Stimulated activated CD8-positive, alpha-beta memory T cell treated with anti-CD3 and anti-CD28 coated beads, Interleukin-7, amount 100 ng/mL, for 4 hours (primary cell): ENCODE results near the gene APOL3.
A peak's percentile ranks its signal among the peaks of the same experiment; 100 is the strongest.
"Not testable (repeated sequence)": the region's sequence is repeated elsewhere in the genome, so short reads cannot be mapped to it uniquely, and the experiment has no call there.

Source experiments
- DNase-seq, 2 donors: peaks; one replicate each; pipeline ENCODE4 v3.0.0-alpha.2; 2020; ENCODE audit warnings: low read depth in 2 of 2

Gene APOL3

DNA sequence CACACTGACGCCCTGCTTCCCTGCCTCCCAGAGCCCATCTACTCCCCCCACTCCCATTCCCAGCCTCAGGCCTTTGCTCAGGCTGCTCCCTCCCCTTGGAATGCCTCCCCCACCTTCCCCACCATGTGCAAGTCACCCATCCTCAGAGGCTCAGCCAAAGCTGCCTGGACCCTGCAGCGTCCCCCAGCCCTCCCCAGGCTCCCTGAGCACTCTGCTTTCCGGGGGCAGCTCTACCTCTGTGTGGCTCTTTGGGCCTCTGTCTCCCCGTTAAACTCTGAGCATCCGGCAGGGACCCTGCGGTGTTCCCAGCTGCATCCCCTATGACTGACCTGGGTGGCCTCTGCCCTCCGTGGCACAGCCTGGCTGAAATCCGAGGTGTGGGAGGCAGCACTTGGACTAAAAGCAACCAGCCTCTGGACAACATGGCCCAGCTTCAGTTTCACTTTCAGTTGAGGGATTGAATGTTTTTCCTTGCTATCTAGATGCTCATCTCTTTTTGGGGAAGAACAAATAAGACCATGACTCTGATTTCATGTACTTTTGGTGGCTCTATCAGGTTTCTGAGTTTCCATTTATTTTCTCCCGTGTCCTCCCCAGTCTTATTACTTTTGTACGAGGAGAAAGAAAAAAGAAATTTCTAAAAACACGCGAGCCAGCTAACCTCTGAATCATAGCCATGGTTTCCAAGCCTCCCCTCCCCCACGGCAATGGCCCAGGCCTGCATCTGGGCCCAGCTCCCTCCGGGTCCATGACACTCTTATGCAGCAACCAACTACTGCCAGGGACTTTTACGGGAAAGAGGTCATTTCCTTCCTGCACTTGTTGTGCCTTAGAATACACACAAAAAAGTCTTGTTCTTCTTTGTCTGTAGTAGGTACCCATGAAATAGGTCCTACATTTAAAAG lies 3.8 kb downstream of the APOL3 start:
- peak; percentile 52 to 63 for DNase-seq

DNA sequence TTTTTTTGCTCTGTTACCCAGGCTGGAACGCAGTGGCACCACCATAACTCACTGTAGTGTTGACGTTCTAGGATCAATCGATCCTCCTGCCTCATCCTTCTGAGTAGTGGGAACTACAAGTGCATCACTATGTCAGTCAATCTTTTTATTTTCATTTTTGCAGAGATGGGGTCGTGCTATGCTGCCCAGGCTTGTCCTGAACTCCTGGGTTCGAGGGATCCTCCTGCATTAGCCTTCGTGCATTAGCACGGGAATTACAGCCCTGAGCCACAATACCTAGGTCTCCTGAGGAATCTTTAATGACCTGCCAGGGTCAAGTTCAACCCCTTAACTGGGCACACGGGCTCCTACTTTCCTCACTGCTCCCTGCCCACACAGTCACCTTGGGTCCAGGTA lies 4.4 kb downstream of the APOL3 start:
- no peak for DNase-seq

DNA sequence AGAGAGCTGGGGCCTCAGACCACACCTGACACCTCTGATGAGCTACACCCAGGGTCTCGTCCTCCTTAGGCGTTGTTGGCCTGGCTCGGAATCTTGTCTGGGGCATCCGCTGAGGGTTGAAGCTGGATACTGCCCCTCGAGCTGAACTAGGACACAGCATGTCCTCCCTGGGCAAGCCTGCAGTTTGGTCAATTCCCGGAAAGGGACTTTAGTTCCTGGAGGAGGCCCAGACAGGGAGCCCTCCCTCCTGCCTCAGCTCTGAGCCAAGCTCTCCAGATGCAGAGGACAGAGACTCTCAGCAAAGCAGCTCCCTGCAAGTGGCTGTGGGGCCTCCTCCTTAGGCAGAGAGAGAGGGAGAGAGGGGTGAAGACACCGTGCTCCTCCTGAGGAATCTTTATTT lies 4.9 kb downstream of the APOL3 start:
- no peak for DNase-seq

DNA sequence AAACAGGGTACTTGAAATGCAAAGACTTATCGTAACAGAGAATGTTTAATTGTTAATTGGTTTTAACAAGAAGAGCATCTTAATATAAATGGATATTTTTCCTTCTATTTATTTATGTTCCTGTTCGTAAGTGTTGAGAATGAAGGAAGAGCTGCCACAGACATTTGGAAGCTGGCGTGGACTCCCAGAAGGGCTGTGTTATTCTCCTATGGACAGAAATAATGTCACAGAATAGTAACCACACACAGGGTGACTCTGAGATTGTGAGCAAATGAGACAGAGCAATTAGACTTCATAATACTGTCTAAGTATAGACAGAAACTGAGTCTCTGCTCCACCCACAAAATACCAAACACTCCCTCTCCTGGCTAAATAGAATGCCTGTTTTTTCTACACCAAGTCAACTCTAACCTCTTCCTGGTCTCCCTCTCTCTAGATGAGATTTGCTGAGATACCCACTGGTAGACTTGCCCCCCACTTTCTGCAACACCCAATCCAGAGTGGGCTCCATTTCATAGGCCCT lies 6.1 kb downstream of the APOL3 start:
- no peak for DNase-seq

DNA sequence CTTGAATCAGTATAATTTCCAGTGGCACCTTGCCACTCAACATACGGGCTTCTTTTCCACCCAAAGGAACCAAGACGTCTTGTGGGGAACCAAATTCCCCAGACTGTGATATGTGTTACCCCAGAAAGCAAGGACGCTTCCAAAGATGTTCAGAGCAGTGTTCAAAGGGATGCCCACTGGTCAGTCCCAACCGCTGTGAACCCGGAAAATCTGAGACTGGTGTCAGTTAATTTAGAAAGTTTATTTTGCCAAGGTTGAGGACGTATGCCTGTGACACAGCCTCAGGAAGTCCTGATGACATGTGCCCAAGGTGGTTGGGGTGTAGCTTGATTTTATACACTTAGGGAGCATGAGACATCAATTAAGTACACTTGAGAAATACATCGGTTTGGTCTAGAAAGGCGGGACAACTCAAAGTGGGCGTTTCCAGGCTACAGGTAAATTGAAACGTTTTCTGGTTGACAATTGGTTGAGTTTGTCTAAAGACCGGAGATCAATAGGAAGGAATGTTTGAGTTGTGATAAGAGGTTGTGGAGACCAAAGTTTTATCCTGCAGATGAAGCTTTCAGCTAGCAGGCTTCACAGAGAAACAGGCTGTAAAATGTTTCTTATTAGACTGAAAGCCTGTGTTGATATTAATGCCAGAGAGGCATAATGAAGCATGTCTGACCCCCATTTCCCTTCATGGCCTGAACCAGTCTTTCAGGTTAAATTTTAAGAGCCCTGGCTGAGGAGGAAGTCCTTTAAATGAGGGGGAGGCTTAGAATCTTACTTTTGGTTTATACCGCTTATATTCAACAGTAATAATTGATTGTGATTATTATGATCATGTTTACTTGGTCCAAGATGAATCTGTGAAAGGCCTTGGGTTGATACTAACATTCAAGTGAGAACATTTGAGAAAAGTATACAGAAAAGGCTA lies 6.8 kb downstream of the APOL3 start:
- no peak for DNase-seq

DNA sequence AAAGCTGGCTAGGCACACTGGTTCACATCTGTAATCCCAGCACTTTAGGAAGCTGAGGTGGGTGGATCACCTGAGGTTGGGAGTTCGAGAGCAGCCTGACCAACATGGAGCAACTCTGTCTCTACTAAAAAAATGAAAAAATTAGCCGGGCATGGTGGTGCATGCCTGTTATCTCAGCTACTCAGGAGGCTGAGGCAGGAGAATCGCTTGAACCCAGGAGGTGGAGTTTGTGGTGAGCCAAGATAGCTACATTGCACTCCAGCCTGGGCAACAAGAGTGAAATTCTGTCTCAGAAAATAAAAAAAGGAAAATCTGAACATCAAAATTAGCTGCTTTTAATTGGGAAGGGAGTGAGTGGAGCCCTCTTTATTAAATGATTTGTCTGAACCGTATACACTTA lies 7.7 kb downstream of the APOL3 start:
- not testable (repeated sequence) for DNase-seq

DNA sequence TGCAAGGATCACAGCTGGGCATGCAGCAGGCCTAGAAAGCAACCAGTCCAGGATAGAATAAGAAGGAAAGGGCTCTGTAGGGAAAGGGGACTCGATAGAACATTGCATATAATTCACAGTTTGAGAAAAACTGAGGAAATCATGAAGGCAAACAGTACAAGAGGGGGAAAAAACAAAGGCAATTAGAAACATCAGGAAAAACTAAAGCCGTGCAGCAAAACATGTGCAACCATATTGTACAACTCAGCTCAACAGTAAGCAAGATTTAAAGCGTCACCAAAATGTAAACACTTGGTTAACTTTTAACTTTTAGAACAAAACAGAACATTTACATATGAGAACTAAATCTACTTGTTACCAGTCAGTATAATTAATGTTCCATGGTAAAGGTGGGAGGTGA lies 8.5 kb downstream of the APOL3 start:
- no peak for DNase-seq

DNA sequence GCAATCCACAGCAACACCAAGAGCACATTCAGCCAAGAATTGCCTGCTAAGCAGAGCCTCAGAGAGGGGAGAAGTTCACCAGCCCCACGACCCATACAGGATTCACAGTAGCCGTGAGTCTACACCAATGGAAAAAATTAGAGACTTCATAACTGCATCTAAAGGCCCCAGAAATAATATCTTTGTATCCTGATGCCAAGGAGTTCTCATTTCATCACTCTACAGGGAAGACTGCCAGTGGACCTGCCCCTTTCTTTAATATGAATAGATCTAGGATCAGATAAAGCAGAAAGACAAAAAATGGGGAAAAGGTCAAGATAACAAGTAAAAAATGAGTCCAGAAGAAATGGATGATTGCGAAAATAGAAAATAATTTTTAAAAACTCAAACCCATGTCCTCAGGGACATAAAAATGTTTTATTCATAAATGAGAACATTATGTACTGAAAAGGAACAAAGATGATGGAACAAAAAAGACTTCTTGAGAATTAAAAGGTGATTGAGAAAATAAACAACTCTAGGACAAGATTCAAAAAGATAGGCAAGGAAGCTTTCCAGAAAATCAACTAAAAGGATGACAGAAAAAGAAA lies 9.5 kb downstream of the APOL3 start:
- DNase-seq, result no peak

DNA sequence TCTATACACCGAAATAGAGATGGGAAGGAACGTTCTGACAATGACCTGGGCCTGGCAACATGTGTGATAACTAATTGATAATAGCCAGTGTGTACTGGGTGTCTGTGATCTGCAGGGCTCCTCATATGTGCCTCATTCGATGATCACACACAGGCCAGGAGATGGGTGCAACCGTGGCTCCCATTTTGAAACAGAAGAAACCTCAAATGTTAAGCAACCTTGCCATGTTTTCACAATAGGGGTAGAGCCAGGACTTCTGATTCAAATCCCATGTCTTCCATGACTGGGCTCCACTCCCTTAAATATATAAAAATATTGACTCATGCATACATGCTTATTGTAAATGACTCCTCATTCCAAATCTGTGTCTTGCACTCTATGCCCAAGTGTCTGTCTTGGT lies 11.1 kb downstream of the APOL3 start:
- DNase-seq, result no peak

DNA sequence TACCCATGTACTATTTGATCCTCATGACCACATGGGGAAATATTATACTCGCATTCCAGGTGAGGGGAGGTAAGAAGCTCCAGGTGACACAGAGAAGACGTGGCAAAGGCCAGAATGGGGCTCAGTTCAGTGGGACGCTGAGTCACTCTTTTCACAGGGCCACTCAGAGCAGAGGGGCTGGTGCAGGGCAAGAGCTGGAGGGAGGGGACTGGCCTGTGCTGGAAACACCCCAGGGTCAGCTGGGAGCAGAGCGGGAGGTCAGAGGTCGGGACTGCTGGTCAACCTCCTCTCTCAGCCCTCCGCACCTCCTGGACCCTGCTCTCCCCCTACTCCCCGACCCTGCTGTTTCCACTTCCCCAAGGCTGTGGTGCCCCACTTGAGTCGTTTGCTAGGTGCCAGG lies 12.1 kb downstream of the APOL3 start:
- DNase-seq, result no peak

DNA sequence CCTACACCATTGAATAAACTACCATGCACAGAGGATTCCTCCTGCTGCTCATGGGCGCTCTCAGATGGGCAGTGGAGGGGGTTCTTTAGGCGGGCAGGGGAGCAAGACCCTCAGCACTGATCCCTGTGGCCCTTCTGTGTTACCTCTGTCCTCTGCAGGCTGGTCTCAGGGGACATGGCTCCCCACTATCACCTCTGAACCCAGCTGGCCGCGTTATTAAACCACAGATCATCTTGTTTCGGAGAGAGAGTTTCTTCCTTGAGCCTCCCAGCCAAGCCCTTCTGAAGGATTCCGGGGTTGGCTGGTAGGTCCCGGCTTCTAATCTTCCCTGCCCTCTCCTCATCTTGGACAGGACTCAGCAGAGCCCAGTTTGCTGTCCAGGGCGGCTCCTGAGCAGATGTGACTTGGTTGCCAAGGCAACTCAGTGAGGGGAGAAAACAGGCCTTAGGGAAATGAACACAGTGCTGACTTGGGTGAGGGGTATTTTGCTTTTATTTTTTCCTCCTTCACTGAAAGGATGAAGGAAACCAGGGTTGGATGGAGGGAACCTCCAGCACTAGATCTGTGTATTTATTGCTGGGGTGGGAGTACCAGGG lies 13.3 kb downstream of the APOL3 start:
- no peak for DNase-seq

DNA sequence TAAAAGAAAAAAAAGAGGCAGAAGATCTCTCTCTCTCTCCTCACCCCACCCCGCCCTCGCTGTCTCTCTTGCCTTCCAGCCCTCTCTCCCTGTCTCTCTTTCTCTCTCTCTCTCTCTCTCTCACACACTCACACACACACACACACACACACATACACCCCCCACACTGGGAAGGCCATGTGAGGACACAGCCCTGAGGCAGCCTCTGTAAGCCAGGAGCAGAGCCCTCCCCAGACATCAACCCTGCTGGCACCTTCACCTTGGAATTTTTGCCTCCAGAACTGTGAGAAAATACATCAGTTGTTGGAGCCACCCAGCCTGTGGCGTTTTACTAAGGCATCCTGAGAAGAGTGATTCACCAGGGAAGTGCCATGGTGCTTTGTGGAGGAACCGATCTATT lies 14.7 kb downstream of the APOL3 start:
- no peak for DNase-seq

DNA sequence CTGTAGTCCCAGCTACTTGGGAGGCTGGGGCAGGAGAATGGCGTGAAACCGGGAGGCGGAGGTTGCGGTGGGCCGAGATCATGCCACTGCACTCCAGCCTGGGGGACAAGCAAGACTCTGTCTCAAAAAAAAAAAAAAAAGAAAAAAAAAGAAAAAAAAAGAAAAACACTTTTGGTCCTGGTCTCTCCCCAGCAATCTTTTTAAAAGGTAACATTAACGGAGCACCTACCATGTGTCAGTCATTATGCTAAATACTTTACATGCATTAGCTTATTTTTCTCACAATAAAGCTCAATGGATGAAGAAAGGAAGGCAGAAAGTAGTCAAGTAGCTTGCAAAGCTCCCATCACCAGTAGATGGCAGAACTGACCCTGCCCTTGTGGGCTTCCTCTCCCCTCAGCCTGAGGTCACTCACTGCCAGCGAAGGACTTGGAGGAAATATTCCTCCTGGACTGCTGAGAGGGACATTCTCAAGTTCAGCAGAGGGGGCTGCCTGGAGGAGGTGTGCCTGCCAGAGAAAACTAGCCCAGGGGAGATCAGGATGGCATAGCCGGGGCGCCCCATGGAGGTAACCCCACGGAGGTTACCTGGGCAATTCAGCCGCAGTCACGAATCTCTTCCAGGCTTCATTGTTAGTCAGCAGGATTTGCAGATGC lies 15.5 kb downstream of the APOL3 start:
- no peak for DNase-seq

DNA sequence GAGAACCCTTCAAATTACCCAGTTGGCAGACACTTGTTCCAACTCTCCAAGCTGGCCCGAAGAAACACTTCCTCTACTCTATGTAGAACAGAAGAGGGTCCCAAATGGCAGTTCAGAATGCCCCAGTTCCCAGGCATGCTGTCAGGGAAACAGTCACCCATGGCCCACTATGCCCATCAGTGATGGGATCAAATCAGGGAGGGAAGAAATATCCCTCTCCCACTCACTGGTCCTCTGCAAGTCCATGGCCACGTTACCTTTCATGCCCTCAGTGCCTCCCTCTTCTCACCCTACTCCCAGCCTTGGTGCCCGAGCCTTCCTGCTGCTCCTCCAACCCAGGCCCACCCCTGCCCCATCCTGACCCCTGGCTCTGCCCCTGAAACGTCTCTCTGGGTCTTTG lies 16.6 kb downstream of the APOL3 start:
- no peak for DNase-seq

DNA sequence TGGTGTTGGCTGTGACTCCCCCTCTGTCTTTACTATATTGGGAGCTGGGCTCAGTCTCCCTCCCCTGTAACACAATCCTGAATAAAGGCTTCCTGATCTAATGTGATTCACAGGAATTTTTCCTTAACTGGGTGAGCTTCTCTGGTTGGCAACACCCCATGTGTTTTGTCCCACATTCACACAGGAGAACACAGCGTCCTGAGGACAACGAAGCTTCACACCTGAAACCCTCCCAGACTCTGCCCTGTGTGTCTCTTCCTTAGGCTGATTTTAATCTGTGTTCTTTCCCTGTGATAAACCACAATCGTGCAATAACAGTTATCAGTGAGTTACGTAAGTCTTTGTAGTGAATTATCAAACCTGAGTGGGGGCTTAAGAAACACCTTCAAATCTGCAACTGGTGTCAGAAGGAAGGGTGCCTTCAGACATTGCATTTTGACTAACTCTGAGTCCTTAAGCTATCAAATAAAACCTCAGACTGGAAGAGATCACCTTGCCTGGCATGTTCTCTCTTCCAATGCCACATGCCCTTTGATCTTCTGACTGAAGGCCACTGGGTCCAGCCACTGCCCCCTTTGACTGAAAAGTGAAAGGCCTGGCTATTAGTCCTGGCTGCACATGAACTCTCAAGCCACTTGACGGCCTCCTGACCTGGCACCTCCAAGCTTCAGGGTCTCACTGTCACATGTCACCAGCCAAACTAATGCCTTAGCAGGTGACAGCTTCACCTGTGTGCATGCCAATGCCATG lies 17.3 kb downstream of the APOL3 start:
- no peak for DNase-seq

DNA sequence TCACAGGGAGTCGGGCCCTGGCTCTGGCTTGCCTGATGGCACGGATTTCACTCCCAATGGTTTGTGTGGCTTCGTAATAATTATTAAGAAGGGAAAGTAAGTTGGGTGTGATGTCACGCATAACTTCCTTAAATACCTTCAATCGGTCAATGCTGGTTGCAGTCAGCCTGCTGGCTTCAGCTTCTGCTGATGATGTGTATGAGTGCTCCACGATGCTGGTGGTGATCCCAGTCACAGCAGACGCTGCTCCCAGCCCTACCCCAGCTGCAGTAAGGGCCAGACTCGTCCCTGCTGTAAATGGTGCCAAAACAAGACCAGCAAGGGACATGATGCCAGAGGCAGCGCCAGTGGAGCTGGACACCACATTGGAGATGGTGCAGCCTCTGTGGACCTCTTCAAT lies 19.1 kb downstream of the APOL3 start:
- no peak for DNase-seq

DNA sequence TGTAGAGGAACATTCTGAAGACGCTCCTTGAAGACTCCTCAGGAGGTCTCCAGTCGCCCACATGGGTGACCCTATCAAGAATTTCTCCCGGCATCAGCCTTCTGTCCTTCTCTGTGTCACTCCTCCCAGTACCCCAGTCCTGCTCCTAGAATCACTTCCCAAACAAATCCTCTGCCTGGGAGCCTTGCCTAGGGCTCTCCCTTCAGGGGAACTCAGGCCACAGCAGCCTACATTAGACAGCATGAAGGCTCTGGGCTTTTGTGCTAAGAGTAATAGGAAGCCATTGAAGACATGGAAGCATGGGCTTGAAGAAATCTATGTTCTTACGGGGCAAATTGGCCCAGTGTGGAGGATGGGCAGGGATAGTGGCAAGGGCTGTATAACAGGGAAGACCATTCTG lies 21.8 kb downstream of the APOL3 start:
- not testable (repeated sequence) for DNase-seq

DNA sequence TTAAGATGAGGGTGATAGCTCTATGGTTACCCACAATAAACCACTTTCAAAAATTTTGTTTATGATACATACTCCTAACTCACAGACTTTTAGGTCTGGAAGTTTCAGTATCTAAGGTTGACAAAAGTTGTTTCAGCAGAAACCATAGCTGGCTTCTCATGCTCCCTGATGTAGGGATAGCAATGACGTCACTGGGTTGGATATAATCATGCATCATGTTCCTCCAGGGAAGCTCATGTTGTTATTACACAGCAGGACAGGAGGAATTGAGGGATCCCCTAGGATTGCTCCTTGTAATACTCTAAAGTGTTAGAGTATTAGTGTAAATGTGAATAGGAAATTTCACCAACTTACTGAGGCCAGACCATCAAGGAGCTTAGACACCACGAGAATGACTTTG lies 23.6 kb downstream of the APOL3 start:
- no peak for DNase-seq

DNA sequence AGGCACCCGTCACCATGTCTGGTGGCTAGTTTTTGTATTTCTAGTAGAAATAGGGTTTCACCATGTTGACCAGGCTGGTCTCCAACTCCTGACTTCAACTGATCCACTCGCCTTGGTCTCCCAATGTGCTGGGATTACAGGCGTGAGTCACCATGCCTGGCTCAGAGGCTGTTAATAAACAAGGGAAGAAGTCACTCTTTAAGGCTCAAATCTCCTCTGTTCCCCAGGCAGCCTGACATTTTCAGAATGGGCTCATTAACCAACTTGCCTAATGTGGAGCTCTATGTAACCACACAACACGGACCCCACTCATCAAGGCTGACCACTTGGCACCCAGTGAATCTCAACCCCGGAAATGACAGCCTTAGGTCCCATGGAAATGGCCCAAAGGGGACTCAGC lies 24.1 kb downstream of the APOL3 start:
- no peak for DNase-seq

DNA sequence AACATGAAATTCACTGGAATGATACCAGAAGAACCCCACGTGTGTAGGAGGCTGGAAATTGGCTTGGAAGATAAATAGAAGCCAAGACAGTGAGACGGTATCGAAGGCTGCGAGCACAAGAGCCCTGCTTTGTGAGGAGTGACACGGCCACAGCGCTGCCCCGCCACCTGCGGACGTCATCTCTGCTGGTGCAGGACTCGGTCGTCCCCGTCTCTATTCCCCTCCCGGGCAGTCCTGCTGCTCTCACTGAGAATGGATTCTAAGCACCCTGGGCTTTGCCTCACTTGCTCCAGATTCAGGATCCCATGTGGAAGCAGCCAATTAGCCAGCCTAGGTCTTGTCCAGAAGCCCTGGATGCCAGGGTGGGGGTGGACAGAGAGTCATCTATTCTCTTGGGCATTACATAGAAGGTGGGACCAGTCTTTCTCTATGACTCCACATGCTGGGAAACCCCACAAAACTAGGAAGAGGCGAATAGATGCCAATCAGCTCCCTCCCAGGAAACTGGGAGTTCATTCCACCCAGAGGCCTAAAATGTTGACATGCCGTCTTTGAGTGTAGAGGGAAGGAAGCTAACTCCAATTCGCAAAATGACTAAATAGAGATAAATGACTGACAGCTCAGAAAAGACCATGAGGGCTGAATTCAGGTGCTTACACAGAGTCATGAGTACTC lies 25.1 kb downstream of the APOL3 start:
- DNase-seq, result no peak
